ENCODE results near the gene MATK.
"Not testable (repeated sequence)": the region's sequence is repeated elsewhere in the genome, so short reads cannot be mapped to it uniquely, and the experiment has no call there.

Gene MATK

GRCh38 chr19:3770136-3770999 lies 15.8 kb downstream of the MATK start:
- no peak for DNase-seq

DNA sequence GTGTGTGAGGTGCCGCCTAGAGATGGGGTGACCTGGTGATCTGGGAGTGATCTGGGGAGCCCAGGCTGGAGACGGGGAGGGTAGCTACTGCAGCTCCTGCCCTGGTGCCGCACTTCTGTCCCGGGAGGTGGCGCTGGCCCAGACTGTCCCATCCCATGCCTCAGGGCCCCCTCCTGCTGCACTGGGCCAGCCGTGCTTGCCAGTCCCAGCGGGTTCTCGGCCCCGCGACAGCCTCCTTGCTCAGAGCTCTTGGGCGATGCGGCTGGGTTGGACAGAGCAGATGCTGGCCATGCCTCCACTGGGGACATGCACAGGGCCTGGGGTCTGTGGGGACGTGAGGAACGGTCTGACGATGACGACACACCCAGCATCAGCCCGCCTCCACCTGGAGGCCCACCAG lies 16.7 kb downstream of the MATK start:
- no peak for DNase-seq

DNA sequence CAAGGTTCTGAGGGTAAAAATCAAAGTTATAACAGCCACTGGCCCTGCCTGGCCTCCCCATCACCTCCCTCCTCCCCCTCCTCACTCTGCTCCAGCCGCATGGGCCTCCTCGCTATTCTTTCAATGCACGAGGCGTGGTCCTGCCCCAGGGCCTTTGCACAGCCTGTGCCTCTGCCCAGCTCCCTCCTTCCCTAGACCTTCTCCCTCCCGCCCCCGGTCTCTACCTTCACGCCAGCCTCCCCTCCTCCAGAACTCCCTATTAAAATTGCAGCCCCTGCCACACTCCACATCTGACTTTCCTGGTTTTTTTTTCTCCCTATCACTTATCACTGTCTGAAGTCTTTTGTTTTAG lies 17.5 kb downstream of the MATK start:
- no peak for DNase-seq

GRCh38 chr19:3768015-3768747 lies 18.0 kb downstream of the MATK start:
- no peak for DNase-seq

DNA sequence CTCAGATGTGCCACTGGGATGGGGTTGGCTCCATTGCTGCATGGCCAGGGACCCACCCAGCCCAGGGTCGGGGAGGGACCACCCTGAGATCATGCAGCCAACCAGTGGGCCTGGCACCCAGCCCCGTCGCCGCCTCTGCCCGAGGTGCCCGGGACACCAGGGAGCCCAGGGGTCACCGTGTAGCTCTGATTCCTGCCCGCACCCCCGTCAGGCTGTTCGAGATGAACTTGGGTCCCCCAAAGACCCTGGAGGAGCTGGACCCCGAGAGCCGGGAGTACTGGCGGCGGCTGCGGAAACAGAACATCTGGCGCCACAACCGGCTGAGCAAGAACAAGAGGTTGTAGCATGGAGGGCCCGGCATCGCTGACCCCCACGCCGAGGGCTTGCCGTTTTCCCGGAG lies 19.1 kb downstream of the MATK start:
- no peak for DNase-seq

DNA sequence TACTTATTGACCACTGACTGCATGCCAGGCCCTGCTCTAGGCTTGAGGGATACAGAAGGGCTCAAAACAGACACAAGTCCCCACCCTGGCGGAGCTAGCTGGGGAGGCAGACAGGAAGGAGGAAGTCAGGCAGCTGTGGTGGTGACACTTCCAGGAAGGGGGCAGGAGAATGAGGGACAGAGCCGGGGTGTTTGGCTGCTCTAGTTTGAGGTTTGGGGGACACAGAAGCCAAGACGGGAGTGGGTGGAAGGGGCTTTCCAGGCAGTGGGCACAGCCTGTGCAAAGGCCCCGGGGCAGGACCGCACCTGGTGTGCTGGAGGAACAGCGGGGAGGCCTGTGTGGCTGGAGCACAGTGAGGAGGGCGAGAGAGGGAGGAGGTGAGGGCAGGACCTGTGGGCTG lies 19.7 kb downstream of the MATK start:
- DNase-seq, result no peak

DNA sequence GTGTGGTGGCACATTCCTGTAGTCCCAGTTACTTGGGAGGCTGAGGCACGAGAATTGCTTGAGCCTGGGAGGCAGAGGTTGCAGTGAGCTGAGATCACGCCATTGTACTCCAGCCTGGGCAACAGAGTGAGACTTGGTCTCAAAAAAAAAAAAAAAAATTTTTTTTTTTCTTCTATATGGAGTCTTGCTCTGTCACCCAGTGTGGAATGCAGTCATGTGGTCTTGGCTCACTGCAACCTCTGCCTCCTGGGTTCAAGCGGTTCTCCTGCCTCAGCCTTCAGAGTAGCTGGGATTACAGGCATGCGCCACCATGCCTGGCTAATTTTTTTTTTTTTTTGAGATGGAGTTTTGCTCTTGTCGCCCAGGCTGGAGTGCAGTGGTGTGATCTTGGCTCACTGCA lies 20.4 kb downstream of the MATK start:
- not testable (repeated sequence) for DNase-seq

GRCh38 chr19:3765121-3765520 lies 21.1 kb downstream of the MATK start:
- no peak for DNase-seq

- DNase-seq, result peak; percentile 99 to 100
These were observed 23.4 kb downstream of the MATK start, which contains the start of gene MRPL54 for GRCh38 chr19:3762501-3763459. TSS of gene MRPL54 (plus strand) at chr19:3762682. CDS start at chr19:3762701, 19 bp downstream.

DNA sequence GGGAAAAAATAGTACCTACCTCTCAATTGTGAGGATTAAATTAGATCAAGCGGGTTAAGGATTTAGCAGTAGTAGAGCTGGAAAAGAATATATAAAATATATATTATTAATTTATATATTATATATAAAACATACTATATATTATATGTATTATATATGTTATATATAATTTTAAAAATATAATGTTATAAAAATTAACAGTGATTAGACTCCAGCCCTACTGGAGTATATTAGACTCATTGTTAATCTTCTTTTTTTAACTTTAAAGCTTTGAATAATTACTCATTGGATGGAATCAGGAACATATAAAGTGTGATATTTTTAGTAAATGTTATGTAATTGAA lies 24.1 kb downstream of the MATK start:
- DNase-seq, result no peak

- DNase-seq, result peak; percentile 95 to 97
These were observed 24.6 kb downstream of the MATK start, which contains the start of gene APBA3 for GRCh38 chr19:3761382-3762129. TSS of gene APBA3 (minus strand) at chr19:3761692. CDS start at chr19:3760264, 1,428 bp downstream.

GRCh38 chr19:3760871-3761361 lies 25.3 kb downstream of the MATK start:
- DNase-seq, result peak; percentile 19 to 56

DNA sequence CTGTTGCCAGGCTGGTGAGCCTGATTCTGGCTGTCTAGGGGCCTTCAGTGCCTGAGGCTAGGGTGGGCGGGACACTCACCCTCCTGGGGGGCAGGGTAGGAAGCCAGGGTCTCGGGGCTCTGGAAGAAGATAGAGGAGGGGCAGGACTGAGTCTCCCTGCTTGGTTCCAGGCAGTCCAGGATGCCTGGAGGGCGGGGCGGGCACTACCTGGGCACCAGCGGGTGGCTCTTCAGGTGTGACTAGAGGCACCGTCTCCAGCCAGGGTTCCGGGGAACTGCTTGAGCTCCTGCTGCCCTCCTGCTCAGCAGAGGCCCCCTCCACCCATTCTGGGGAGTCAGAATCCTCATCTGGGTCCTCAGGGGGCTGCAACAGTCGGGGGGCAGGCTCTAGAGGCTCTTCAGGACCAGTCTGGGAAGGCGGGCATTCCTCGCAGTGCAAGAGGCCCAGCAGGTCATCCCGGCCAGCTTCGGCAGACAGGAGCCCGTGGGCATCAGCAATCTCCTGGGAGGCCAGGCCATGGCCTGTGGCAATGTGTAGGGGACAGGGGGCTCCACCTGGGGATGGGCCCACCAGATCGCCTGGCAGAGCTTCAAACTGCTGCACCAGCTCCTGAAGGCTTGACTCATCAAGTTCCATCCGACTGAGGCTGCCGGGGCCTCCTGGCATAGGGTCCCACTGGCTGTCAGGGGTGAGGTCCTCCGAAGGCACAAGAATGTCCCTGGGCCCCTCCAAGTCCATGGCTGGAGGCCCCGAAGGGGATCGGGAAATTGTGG lies 26.5 kb downstream of the MATK start:
- no peak for DNase-seq

DNA sequence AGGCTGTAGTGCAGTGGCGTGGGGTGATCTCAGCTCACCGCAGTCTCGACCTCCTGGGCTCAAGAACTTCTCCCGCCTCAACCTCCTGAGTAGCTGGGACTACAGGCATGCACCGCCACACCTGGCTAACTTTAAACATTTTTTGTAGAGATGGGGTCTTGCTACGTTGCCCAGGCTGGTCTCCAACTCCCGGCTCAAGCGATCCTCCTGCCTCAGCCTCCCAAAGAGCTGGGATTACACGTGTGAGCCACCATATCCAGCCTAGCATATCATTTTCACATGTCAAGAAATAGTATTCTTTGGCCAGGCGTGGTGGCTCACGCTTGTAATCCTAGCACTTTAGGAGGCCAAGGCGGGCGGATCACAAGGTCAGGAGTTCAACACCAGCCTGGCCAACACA lies 27.9 kb downstream of the MATK start:
- DNase-seq, result not testable (repeated sequence)

DNA sequence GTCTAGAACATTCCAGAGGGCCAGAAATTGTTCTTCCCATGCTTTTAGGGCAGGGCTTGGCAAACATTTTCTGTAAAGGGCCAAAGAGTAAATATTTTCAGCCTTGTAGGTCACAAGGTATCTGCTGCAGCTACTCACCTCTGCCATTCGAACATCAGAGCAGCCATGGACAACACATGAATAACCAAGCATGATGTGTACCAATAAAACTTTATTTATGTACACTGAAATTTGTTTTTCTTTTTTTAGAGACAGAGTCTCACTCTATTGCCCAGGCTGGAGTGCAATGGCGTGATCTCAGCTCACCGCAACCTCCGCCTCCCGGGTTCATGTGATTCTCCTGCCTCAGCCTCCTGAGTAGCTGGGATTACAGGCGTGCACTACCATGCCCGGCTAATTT lies 28.5 kb downstream of the MATK start:
- DNase-seq, result not testable (repeated sequence)

GRCh38 chr19:3753631-3754410 lies 32.4 kb downstream of the MATK start:
- DNase-seq, result no peak

DNA sequence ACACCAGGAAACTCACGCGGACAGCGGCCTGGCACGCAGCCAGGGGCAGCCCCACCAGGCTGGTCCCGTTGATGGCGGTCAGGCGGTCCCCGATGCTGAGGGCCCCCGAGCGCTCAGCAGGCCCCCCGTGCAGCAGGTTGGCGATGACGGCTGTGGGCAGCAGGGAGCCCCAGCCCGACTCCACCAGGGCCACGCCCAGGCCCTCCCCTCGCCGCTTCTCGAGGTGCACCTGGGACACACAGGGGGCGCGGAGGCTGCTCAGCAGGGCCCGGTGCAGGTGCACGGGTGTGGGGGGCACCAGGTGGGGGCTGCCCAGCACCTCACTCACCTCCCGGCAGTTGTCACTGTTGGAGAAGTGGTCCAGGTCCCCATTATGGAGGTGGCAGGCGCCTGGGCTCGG lies 33.7 kb downstream of the MATK start:
- no peak for DNase-seq

DNA sequence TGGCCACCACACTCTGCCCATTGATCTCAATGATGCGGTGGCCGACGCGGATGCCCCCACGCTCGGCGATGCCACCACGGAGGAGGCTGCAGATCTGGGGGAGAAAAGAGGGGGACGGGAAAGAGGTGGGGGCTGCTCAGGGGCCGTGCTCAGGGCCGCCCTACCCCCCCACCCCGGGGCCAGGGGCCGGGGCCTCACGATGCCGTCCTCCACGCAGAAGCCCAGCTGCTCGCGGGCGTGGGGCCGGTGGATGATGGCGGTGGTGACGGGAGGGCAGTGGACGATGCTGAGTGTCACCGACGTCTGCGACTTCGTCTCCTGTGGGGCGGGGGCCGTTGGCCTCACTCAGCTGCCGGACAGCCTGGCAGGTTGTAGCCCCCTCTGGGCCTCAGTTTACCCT lies 34.9 kb downstream of the MATK start:
- no peak for DNase-seq

DNA sequence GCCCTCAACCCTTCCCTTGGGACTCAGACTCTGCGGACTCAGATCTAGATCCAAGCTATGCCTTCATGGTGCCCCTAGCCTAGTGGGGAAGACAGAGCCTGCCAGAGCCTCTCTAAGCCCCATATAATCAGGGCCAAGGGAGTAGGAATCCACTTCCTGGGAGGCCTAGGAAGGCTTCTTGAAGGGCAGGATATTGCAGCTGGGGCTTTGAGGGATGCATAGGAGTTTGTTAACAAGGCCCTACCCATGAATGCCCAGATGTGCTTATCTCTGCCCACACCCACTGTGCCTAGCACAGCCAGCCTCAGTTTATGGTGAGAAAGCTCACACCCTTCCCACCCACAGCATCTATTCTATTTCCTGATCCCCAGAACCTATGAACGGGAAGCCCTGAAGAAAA lies 36.0 kb downstream of the MATK start:
- no peak for DNase-seq

DNA sequence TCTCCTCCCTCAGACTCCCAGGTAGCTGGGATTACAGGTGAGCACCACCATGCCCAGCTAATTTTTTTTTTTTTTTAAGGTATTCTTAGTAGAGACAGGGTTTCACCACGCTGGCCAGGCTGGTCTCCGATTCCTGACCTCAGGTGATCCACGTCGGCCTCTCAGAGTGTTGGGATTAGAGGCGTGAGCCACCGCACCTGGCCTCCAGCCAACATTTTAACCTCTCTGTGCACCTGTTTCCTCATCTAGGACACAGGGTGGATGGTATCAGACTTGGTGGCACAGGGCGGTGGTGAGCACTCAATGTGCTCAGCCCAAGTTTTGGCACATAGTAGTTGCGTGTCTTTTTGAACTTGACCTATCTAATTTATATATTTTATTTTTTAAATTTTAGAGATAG lies 37.2 kb downstream of the MATK start:
- DNase-seq, result no peak

Measured in CD4-positive, alpha-beta T cell treated with Interleukin-1 beta for 1 hour (primary cell).